ENCODE measurements around the gene AMDHD2.

DNA sequence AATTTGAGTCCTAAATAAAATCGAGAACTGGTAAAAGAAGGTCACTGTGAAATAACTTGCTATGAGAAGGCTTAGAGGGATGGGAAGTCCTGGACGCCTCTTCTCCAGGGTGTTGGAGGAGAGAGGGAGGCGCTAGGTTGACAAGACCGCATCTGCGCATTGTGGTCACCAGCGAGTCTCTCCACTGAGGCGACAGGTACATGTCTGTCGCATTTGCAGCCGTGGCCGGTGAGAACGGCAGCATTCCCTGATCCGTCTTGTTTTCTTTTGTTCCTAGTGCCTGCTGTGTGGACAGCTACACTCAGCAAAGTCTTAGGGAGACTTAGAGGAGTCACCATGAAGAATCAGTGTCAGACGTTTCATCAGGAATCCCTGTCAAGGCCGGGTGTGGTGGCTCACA is 14.5 kb upstream of the AMDHD2 start:
- TF ChIP-seq TAF1 (conservative IDR thresholded peaks at IDR 0.05) (no peak), RAD21 (IDR thresholded peaks at IDR 0.05) (no peak), HNF4G (IDR thresholded peaks at IDR 0.05) (no peak), FOXA1 (IDR thresholded peaks at IDR 0.05) (no peak), RXRA (IDR thresholded peaks at IDR 0.05) (no peak), JUND (IDR thresholded peaks at IDR 0.05) (no peak), SP1 (IDR thresholded peaks at IDR 0.05) (no peak)
- TF ChIP-seq, protein P1, sequence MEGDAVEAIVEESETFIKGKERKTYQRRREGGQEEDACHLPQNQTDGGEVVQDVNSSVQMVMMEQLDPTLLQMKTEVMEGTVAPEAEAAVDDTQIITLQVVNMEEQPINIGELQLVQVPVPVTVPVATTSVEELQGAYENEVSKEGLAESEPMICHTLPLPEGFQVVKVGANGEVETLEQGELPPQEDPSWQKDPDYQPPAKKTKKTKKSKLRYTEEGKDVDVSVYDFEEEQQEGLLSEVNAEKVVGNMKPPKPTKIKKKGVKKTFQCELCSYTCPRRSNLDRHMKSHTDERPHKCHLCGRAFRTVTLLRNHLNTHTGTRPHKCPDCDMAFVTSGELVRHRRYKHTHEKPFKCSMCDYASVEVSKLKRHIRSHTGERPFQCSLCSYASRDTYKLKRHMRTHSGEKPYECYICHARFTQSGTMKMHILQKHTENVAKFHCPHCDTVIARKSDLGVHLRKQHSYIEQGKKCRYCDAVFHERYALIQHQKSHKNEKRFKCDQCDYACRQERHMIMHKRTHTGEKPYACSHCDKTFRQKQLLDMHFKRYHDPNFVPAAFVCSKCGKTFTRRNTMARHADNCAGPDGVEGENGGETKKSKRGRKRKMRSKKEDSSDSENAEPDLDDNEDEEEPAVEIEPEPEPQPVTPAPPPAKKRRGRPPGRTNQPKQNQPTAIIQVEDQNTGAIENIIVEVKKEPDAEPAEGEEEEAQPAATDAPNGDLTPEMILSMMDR (IDR thresholded peaks at IDR 0.05; ENCODE audit: low read depth, low read length, missing input control): no peak
- TF ChIP-seq, protein P2, sequence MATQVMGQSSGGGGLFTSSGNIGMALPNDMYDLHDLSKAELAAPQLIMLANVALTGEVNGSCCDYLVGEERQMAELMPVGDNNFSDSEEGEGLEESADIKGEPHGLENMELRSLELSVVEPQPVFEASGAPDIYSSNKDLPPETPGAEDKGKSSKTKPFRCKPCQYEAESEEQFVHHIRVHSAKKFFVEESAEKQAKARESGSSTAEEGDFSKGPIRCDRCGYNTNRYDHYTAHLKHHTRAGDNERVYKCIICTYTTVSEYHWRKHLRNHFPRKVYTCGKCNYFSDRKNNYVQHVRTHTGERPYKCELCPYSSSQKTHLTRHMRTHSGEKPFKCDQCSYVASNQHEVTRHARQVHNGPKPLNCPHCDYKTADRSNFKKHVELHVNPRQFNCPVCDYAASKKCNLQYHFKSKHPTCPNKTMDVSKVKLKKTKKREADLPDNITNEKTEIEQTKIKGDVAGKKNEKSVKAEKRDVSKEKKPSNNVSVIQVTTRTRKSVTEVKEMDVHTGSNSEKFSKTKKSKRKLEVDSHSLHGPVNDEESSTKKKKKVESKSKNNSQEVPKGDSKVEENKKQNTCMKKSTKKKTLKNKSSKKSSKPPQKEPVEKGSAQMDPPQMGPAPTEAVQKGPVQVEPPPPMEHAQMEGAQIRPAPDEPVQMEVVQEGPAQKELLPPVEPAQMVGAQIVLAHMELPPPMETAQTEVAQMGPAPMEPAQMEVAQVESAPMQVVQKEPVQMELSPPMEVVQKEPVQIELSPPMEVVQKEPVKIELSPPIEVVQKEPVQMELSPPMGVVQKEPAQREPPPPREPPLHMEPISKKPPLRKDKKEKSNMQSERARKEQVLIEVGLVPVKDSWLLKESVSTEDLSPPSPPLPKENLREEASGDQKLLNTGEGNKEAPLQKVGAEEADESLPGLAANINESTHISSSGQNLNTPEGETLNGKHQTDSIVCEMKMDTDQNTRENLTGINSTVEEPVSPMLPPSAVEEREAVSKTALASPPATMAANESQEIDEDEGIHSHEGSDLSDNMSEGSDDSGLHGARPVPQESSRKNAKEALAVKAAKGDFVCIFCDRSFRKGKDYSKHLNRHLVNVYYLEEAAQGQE (IDR thresholded peaks at IDR 0.05): no peak
- TF ChIP-seq, protein P3, sequence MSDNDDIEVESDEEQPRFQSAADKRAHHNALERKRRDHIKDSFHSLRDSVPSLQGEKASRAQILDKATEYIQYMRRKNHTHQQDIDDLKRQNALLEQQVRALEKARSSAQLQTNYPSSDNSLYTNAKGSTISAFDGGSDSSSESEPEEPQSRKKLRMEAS (IDR thresholded peaks at IDR 0.05): no peak
- TF ChIP-seq, protein P4, sequence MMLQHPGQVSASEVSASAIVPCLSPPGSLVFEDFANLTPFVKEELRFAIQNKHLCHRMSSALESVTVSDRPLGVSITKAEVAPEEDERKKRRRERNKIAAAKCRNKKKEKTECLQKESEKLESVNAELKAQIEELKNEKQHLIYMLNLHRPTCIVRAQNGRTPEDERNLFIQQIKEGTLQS (IDR thresholded peaks at IDR 0.05): no peak

All from liver (tissue), 3 donors.